SU-DHL-6 (cell line): ENCODE measurements around the gene VAPA.

Source experiments
- CTCF ChIP-seq: fragments of 200-600 bp; sonication (generic); IDR thresholded peaks from one replicate; pipeline ENCODE4 v1.5.1; 2017; ENCODE audit warnings: antibody characterized with exemption, mild to moderate bottlenecking, low read length, moderate library complexity; ENCODE audit not compliant: insufficient read depth, poor library complexity, severe bottlenecking
- EZH2phosphoT487 ChIP-seq: fragments of 200-600 bp; sonication (generic), shearing (Covaris generic); conservative IDR thresholded peaks from 2 replicates; pipeline ENCODE4 v1.6.1; 2018; ENCODE audit warnings: mild to moderate bottlenecking, antibody characterized with exemption, low read length, moderate library complexity, mixed read lengths

- TF ChIP-seq CTCF = no peak
- TF ChIP-seq EZH2phosphoT487 = no peak
These were observed 79.8 kb downstream of the VAPA start for GRCh38 chr18:9993521-9994025.
